Measurements from ENCODE around the gene ARL13A. TPM values are rescaled to one million over a fixed set of nuclear protein-coding genes. Genes with fewer than 3 reads are reported as not detected.

ARL13A gene
- total and polyA plus RNA-seq, 2 of the 13 experiments (the other 11 are each of a cell fraction or from before 2014, with no cell fraction given), result not detected

DNA sequence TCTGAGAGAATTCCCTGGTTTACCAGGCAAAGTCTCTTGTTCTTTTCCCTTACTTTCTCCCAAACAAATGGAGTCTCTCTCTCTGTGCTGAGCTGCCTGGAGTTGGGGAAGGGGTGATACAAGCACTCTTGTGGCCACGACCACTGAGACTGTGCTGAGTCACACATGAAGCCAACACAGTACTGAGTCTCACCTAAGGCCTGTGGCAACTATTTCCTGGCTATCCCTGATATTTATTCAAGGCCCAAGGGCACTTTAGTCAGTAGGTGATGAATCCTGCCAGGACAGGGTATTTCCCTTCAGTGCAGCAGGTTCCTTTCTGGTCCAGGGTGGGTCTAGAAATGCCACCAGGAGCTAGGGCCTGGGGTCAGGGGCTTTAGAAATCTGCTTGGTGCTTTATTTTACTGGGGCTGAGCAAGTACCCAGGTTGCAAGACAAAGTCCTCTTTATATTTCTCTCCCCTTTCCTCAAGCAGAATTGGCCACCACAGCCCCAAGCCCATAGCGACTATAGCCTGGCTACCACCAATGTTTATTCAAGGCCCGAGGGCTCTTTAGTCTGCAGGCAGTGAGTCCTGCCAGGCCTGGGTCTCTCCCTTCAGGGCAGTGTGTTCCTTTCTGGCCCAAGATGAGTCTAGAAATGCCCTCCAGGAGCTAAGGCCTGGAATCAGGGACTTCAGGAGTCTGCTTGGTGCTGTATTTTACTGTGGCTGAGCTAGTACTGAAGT is 10.5 kb downstream of the ARL13A start:
- Histone ChIP-seq H3K4me1 (ENCODE audit: insufficient read depth, low read length) (peaks cover 24% of the 10 kb centered on the region), H4K20me1 (ENCODE audit: insufficient read depth, low read length) (no peaks in the 10 kb centered on the region), H3K79me2 (ENCODE audit: insufficient read depth, low read length) (no peaks in the 10 kb centered on the region), H3K36me3 (replicated peaks in 1 of 2; ENCODE audit: control insufficient read depth in 1 of 2, insufficient read depth in 2 of 2, low read length in 2 of 2) (no peaks in the 10 kb centered on the region), H3K27ac (ENCODE audit: extremely low read length, insufficient read depth, low read length) (no peak overlapping the region), H3K9me3 (ENCODE audit: low read length) (no peaks in the 10 kb centered on the region), H3K27me3 (ENCODE audit: control insufficient read depth in 1 of 2, insufficient read depth in 2 of 2, low read length in 2 of 2) (no peaks in the 10 kb centered on the region), H3K4me3 (replicated peaks in 1 of 3; ENCODE audit: insufficient read depth in 1 of 3, low read depth in 2 of 3, low read length in 3 of 3) (no peak overlapping the region), H3K4me2 (ENCODE audit: low read depth, low read length) (no peak overlapping the region), H3K9ac (ENCODE audit: insufficient read depth, low read depth, low read length) (no peak overlapping the region), H2AFZ (ENCODE audit: low read length) (no peak overlapping the region)
- ATAC-seq, result peak; percentile 56
- intact Hi-C loops (cut with micrococcal nuclease; ENCODE audit: unreplicated experiment) (no loop called here), in situ Hi-C loops (cut with HindIII; ENCODE audit: extremely low pct_ligation_motif_present, low pct_unique_long_range_greater_than_20kb) (no loop called here)
- peak; percentile 29; the same call in 1 of the 2 replicates for TF ChIP-seq NFE2 (CRISPR knock-in tag; IDR thresholded peaks at IDR 0.05)
- no peak for TF ChIP-seq SMAD3 (CRISPR knock-in tag; IDR thresholded peaks at IDR 0.05)
- WGBS (ENCODE audit: low lambda C conversion rate), result 40% methylated on average over 1 of the region's 3 CpGs
- FAIRE-seq, result no peak
- peak; percentile 24 for DNase-seq (ENCODE audit: low spot score)
- no TSS peak for BruUV-seq (replicated peaks)
- POLR2A ChIA-PET, result no interaction called here
- CTCF ChIA-PET (ENCODE audit: low intra/inter-chr PET ratio, low total read pairs), result no interaction called here

DNA sequence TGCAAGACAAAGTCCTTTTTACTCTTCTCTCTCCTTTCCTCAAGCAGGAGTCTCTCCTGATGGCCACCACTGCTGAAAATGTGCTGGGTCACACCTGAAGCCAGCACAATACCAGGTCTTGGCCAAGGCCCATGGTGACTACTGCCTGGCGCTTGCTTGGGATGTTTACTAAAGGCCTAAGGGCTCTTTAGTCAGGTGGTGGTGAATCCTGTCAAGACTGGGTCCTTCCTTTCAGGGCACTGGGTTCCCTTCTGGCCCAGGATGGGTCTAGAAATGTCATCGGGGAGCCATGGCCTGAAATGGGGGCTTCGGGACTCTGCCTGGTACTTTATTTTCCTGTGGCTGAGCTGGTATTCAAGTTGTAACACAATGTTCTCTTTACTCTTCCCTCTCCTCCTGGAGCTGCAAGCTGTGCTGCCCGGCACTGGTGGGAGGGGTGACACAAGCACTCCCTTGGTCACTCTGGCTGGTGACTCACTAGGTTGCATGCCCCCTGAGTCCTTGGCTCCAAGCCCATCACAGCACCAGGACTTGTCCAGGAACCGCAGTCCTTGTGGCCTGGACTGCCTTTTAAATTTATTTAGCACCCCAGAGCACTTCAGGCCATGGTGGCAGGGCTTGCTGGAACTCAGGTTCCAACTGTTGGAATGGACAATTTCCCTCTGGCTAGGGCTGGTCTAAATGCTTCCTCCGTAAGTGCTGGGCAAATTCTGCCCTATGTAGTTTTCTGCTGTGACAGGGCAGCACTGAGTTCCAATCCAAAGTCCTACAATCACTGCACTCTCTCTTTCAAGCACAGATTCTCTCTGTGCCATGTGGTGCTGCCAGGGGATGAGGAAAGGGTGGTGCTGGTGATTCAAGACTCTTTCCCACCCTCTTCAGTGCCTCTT is 11.3 kb downstream of the ARL13A start:
- Histone ChIP-seq H3K9ac (ENCODE audit: insufficient read depth, low read depth, low read length) (no peak overlapping the region), H3K4me1 (ENCODE audit: insufficient read depth, low read length) (peaks cover 24% of the 10 kb centered on the region), H3K27me3 (ENCODE audit: control insufficient read depth in 1 of 2, insufficient read depth in 2 of 2, low read length in 2 of 2) (no peaks in the 10 kb centered on the region), H3K27ac (ENCODE audit: extremely low read length, insufficient read depth, low read length) (no peak overlapping the region), H3K79me2 (ENCODE audit: insufficient read depth, low read length) (no peaks in the 10 kb centered on the region), H4K20me1 (ENCODE audit: insufficient read depth, low read length) (no peaks in the 10 kb centered on the region), H3K9me3 (ENCODE audit: low read length) (no peaks in the 10 kb centered on the region), H3K4me2 (ENCODE audit: low read depth, low read length) (no peak overlapping the region), H3K4me3 (replicated peaks in 1 of 3; ENCODE audit: insufficient read depth in 1 of 3, low read depth in 2 of 3, low read length in 3 of 3) (no peak overlapping the region), H3K36me3 (replicated peaks in 1 of 2; ENCODE audit: control insufficient read depth in 1 of 2, insufficient read depth in 2 of 2, low read length in 2 of 2) (no peaks in the 10 kb centered on the region), H2AFZ (ENCODE audit: low read length) (no peak overlapping the region)
- in situ Hi-C loops (cut with HindIII; ENCODE audit: extremely low pct_ligation_motif_present, low pct_unique_long_range_greater_than_20kb), result no loop called here
- FAIRE-seq (no peak), DNase-seq (ENCODE audit: low spot score) (peak; percentile 39), ATAC-seq (peak; percentile 76)
- TF ChIP-seq, protein P1, sequence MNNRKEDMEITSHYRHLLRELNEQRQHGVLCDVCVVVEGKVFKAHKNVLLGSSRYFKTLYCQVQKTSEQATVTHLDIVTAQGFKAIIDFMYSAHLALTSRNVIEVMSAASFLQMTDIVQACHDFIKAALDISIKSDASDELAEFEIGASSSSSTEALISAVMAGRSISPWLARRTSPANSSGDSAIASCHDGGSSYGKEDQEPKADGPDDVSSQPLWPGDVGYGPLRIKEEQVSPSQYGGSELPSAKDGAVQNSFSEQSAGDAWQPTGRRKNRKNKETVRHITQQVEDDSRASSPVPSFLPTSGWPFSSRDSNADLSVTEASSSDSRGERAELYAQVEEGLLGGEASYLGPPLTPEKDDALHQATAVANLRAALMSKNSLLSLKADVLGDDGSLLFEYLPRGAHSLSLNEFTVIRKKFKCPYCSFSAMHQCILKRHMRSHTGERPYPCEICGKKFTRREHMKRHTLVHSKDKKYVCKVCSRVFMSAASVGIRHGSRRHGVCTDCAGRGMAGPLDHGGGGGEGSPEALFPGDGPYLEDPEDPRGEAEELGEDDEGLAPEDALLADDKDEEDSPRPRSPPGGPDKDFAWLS (CRISPR knock-in tag; IDR thresholded peaks at IDR 0.05; ENCODE audit: borderline replicate concordance), result no peak
- peak; percentile 78 for TF ChIP-seq FOSL2 (CRISPR knock-in tag; IDR thresholded peaks at IDR 0.05)
- TF ChIP-seq MYC (CRISPR knock-in tag; IDR thresholded peaks at IDR 0.05; ENCODE audit: borderline replicate concordance), result no peak
- no peak for TF ChIP-seq U2AF2 (IDR thresholded peaks at IDR 0.05; ENCODE audit: low read depth, low read length)
- TF ChIP-seq AGO2 (optimal IDR thresholded peaks at IDR 0.05; ENCODE audit: low read depth, low read length), result no peak
- no peak for TF ChIP-seq ZNF605 (CRISPR knock-in tag; IDR thresholded peaks at IDR 0.05)
- ChIA-PET CTCF (ENCODE audit: low intra/inter-chr PET ratio, low total read pairs) (no interaction called here), POLR2A (no interaction called here)
- intact Hi-C loops (cut with micrococcal nuclease; ENCODE audit: unreplicated experiment), result no loop called here
- WGBS (ENCODE audit: low lambda C conversion rate), result 80% methylated on average over 1 of the region's 6 CpGs
- BruUV-seq (replicated peaks), result no TSS peak
